GM23338 (cell line): ENCODE results near the gene INTS2. TPM values are rescaled to one million over a fixed set of nuclear protein-coding genes. Genes with fewer than 3 reads are reported as not detected.

Source experiments
- ATAC-seq: fragments of 200-7000 bp; cut with Tn5 transposase; 3 replicates; pipeline ENCODE4 v1.9.1; 2020
- DNase-seq: peaks from one replicate; pipeline ENCODE4 v3.0.0-alpha.2; 2015; ENCODE audit warnings: low spot score
- H2AFZ ChIP-seq: fragments of 200-600 bp; sonication (generic); 2 replicates; pipeline ENCODE4 v1.8.0; 2016; ENCODE audit warnings: antibody characterized with exemption, mild to moderate bottlenecking, moderate library complexity
- H3F3A ChIP-seq: fragments of 200-600 bp; sonication (generic); replicated peaks from 2 replicates; pipeline ENCODE4 v1.8.0; 2017; ENCODE audit warnings: antibody characterized with exemption, mixed run types, low read depth
- H3K27ac ChIP-seq: fragments of 200-600 bp; sonication (generic); 2 replicates; pipeline ENCODE4 v1.6.1; 2016; ENCODE audit warnings: low read depth
- H3K27me3 ChIP-seq: fragments of 200-600 bp; sonication (generic); 2 replicates; pipeline ENCODE4 v1.8.0; 2016; ENCODE audit warnings: mild to moderate bottlenecking, mixed run types, moderate library complexity; ENCODE audit not compliant: insufficient read depth
- H3K36me3 ChIP-seq: fragments of 200-600 bp; sonication (generic); 2 replicates; pipeline ENCODE4 v1.8.0; 2016; ENCODE audit warnings: mild to moderate bottlenecking; ENCODE audit not compliant: insufficient read depth
- H3K4me1 ChIP-seq: fragments of 200-600 bp; sonication (generic); 2 replicates; pipeline ENCODE4 v1.8.0; 2016; ENCODE audit warnings: mild to moderate bottlenecking, moderate library complexity; ENCODE audit not compliant: insufficient read depth
- H3K4me2 ChIP-seq: fragments of 200-600 bp; sonication (generic); 2 replicates; pipeline ENCODE4 v1.7.1; 2017; ENCODE audit warnings: mixed run types
- H3K4me3 ChIP-seq: fragments of 200-600 bp; sonication (generic); 2 replicates; pipeline ENCODE4 v1.6.1; 2016; ENCODE audit warnings: mixed run types
- H3K79me2 ChIP-seq: fragments of 200-600 bp; sonication (generic); replicated peaks from 2 replicates; pipeline ENCODE4 v1.8.0; 2017; ENCODE audit warnings: mild to moderate bottlenecking; ENCODE audit not compliant: insufficient read depth
- H3K9me2 ChIP-seq: fragments of 200-600 bp; sonication (generic); 2 replicates; pipeline ENCODE4 v1.8.0; 2017; ENCODE audit not compliant: insufficient read depth
- H4K20me1 ChIP-seq: fragments of 200-600 bp; sonication (generic); replicated peaks from 2 replicates; pipeline ENCODE4 v1.8.0; 2017; ENCODE audit warnings: mild to moderate bottlenecking; ENCODE audit not compliant: insufficient read depth
- H3K27ac Mint-ChIP-seq: 2 replicates; pipeline ENCODE4 v1.8.0; 2020; ENCODE audit warnings: inconsistent platforms, mild to moderate bottlenecking, moderate library complexity, mixed read lengths
- H3K27me3 Mint-ChIP-seq: 3 replicates; pipeline ENCODE4 v1.8.0; 2022; ENCODE audit warnings: low read depth, mild to moderate bottlenecking, moderate library complexity, mixed read lengths, inconsistent platforms; ENCODE audit not compliant: insufficient read depth, poor library complexity
- H3K36me3 Mint-ChIP-seq: 3 replicates; pipeline ENCODE4 v1.8.0; 2021; ENCODE audit warnings: low read depth, mild to moderate bottlenecking, inconsistent platforms, moderate library complexity, mixed read lengths
- H3K4me1 Mint-ChIP-seq: 3 replicates; pipeline ENCODE4 v1.8.0; 2020; ENCODE audit warnings: mild to moderate bottlenecking, inconsistent platforms, mixed read lengths
- H3K4me3 Mint-ChIP-seq: 3 replicates; pipeline ENCODE4 v1.8.0; 2021; ENCODE audit warnings: moderate library complexity, mild to moderate bottlenecking, inconsistent platforms, mixed read lengths
- H3K9me3 Mint-ChIP-seq: 3 replicates; pipeline ENCODE4 v1.8.0; 2020; ENCODE audit warnings: moderate library complexity, mild to moderate bottlenecking, inconsistent platforms, mixed read lengths
- CREB1 ChIP-seq: fragments of 250-450 bp; sonication (Bioruptor Pico); IDR thresholded peaks from 2 replicates; pipeline ENCODE4 v1.5.0; 2020; ENCODE audit warnings: low read depth, mild to moderate bottlenecking, moderate library complexity
- EZH2 ChIP-seq: fragments of 200-600 bp; sonication (generic); IDR thresholded peaks from one replicate; pipeline ENCODE4 v1.8.0; 2017; ENCODE audit warnings: antibody characterized with exemption, mild to moderate bottlenecking, low read depth; ENCODE audit not compliant: unreplicated experiment
- EZH2phosphoT487 ChIP-seq: fragments of 200-600 bp; sonication (generic); IDR thresholded peaks from one replicate; pipeline ENCODE4 v1.8.1; 2018; ENCODE audit warnings: antibody characterized with exemption; ENCODE audit not compliant: unreplicated experiment
- NANOG ChIP-seq: IDR thresholded peaks from 2 replicates; pipeline ENCODE4 v1.6.1; 2016; ENCODE audit warnings: antibody characterized with exemption, borderline replicate concordance
- POLR2AphosphoS5 ChIP-seq: IDR thresholded peaks from 2 replicates; pipeline ENCODE4 v1.6.1; 2016; ENCODE audit warnings: antibody characterized with exemption, low read depth
- REST ChIP-seq: IDR thresholded peaks from one replicate; pipeline ENCODE4 v1.6.1; 2018; ENCODE audit warnings: antibody characterized with exemption; ENCODE audit not compliant: unreplicated experiment
- STAT1 ChIP-seq: IDR thresholded peaks from one replicate; pipeline ENCODE4 v1.6.1; 2016; ENCODE audit warnings: antibody characterized with exemption; ENCODE audit not compliant: unreplicated experiment
- ZNF114 ChIP-seq: fragments of 250-450 bp; sonication (Bioruptor Pico); IDR thresholded peaks from 2 replicates; pipeline ENCODE4 v1.5.0; 2020; ENCODE audit warnings: mild to moderate bottlenecking, moderate library complexity
- ZNF331 ChIP-seq: fragments of 250-450 bp; sonication (Bioruptor Pico); IDR thresholded peaks from 2 replicates; pipeline ENCODE4 v1.5.0; 2020; ENCODE audit warnings: low read depth, mild to moderate bottlenecking, moderate library complexity
- ZNF462 ChIP-seq: fragments of 250-450 bp; sonication (Bioruptor Pico); IDR thresholded peaks from 2 replicates; pipeline ENCODE4 v1.5.0; 2020; ENCODE audit warnings: mild to moderate bottlenecking, moderate library complexity
- polyA plus RNA-seq: library from polyadenylated mRNA; unstranded; fragments of >200 nt; fragmentation: Nextera tagmentation; extraction: Ambion mirVana; gene quantifications from 2 replicates; pipeline ENCODE4 v1.2.1, GENCODE V29; 2016
- total RNA-seq: library from RNA; depleted of rRNA; stranded (reverse); fragments of >200 nt; shearing (Covaris generic); gene quantifications from 2 replicates; pipeline ENCODE4 v1.2.3, GENCODE V29; 2014
- TF ChIP-seq, protein P1 (sequence below): IDR thresholded peaks from 2 replicates; pipeline ENCODE4 v1.6.1; 2016; ENCODE audit warnings: antibody characterized with exemption

INTS2 gene
- total and polyA plus RNA-seq, 2 experiments from 2014 or later = 5.9 to 31.6 TPM

DNA sequence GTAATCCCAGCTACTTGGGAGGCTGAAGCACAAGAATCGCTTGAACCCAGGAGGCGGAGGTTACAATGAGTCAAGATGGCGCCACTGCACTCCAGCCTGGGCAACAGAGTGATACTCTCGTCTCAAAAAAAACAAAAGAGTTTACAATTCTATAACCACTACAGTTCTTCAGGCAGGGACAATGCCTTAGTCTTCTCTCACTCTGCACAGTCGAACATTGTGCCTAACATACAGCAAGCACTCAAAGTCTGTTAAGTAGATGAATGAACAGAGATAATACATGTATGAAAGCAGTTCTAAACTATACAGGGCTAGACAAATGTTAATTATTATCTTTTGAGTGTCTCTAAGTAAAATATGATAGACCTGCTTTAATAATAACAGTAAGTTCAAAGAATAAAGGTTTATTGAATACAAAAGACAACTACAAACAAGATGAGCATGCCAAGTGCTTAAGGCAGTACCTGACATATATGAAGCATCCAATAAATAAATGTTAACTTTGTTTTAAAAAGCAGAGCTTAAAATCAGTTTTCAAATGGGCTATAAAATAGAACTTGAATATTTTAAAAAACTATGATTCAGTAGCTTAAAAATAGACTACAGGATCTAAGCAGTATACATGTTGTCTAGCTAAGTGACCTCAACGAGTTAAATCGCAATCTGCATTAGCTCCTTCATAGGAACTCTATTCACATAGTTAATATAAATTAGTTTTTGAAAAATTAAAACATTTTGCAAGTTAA, 19.3 kb downstream of the INTS2 start (continued):
- TF ChIP-seq REST (no peak), CREB1 (CRISPR knock-in tag) (no peak), EZH2 (no peak), EZH2phosphoT487 (no peak), ZNF331 (no peak), STAT1 (no peak), POLR2AphosphoS5 (no peak), ZNF114 (CRISPR knock-in tag) (no peak)
- TF ChIP-seq, protein P1, sequence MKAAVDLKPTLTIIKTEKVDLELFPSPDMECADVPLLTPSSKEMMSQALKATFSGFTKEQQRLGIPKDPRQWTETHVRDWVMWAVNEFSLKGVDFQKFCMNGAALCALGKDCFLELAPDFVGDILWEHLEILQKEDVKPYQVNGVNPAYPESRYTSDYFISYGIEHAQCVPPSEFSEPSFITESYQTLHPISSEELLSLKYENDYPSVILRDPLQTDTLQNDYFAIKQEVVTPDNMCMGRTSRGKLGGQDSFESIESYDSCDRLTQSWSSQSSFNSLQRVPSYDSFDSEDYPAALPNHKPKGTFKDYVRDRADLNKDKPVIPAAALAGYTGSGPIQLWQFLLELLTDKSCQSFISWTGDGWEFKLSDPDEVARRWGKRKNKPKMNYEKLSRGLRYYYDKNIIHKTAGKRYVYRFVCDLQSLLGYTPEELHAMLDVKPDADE = no peak

DNA sequence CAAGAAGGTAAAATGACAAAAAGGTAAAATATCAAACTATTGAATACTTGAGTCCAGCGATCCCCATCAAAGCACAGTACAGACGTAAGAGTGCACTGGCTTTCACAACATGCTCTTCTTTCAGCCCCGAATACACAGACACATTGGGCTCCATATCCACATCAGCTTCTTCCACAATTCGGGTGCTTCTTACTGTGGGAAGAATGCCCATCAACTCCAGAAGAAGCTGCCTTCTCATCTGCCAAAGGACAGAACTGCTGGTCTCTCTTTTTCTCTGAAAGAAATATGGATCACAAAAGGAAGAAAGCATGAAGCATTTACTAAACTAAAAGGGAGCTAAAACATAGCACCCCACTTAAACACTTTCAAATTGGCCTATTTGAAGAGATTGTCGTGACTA, 20.4 kb downstream of the INTS2 start:
- Histone ChIP-seq H3K9me2 (no peaks in the 10 kb centered on the region), H3K79me2 (no peaks in the 10 kb centered on the region), H3K4me1 (no peaks in the 10 kb centered on the region), H3F3A (no peaks in the 10 kb centered on the region), H3K36me3 (peaks cover 31% of the 10 kb centered on the region), H3K27ac (no peak overlapping the region), H2AFZ (no peak overlapping the region), H3K4me3 (no peak overlapping the region), H4K20me1 (peaks cover 5% of the 10 kb centered on the region; the same call in 1 of the 2 replicates), H3K27me3 (no peaks in the 10 kb centered on the region), H3K4me2 (no peak overlapping the region)
- ATAC-seq = no peak
- Mint-ChIP-seq H3K36me3 (peaks cover 39% of the 10 kb centered on the region), H3K4me3 (no peak overlapping the region), H3K27ac (no peak overlapping the region), H3K27me3 (no peaks in the 10 kb centered on the region), H3K9me3 (no peaks in the 10 kb centered on the region), H3K4me1 (no peaks in the 10 kb centered on the region)
- DNase-seq = no peak
- TF ChIP-seq ZNF462 (CRISPR knock-in tag) (no peak), ZNF114 (CRISPR knock-in tag) (no peak), NANOG (no peak), STAT1 (no peak)
